ENCODE measurements around the gene ATP5F1C. TPM values are rescaled to one million over a fixed set of nuclear protein-coding genes. Genes with fewer than 3 reads are reported as not detected.

ATP5F1C gene
- total RNA-seq, 1 experiment from 2014 or later, result 280 TPM

DNA sequence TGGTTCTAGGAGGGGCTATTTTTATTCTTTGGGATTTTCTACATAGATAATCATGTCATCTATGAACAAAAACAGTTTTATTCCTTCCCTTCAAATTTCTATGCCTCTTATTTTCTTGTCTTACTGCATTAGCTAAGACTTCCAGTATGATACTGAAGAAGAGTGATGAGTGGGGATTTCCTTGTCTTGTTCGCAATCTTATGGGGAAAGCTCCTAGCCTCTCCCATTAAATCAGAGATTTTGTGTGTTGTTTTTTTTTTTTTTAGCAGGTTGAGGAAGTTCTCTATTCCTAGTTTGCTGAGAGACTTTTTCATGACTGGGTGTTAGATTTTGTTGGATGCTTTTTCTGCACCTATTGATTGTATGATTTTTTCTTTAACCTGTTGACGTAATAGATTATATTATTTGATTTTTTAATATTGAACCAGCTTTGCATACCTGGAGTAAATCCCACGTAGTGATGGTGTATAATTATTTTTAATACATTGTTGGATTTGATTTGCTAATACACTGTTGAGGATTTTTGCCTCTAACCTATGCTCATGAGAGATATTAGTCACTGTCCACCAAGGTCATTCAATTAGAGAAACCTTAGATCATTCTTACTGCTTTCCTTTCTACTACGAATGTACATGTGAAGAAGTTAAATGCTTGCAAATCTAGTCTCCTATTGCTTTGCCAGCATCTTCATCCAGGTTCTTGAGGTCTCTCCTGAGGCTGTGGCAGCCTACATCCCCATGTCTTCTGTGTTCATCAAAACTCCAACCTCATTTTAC, 6.5 kb downstream of the ATP5F1C start:
- Histone ChIP-seq H3K4me2 (ENCODE audit: insufficient read depth, insufficient read length, low read length) (no peak overlapping the region), H2BK20ac (ENCODE audit: low read depth, low read length, poor library complexity, severe bottlenecking) (no peak overlapping the region), H2BK5ac (ENCODE audit: insufficient read length, low read length) (no peak overlapping the region), H4K5ac (ENCODE audit: insufficient read length, low read depth, low read length) (no peak overlapping the region), H2AK5ac (ENCODE audit: insufficient read length, low read length) (no peak overlapping the region), H3K4me1 (ENCODE audit: insufficient read depth, low read length) (no peaks in the 10 kb centered on the region), H2BK12ac (ENCODE audit: insufficient read length, low read depth, low read length) (no peak overlapping the region), H3K9me3 (ENCODE audit: control insufficient read depth, low read depth, low read length) (no peaks in the 10 kb centered on the region), H2AFZ (ENCODE audit: low read length) (no peak overlapping the region), H3K14ac (ENCODE audit: insufficient read depth, low read length) (no peak overlapping the region), H4K8ac (replicated peaks; ENCODE audit: insufficient read length, low read depth, low read length) (no peak overlapping the region), H3T11ph (ENCODE audit: low read length) (no peak overlapping the region), H3K56ac (ENCODE audit: insufficient read length, low read depth, low read length) (no peak overlapping the region), H3K27me3 (ENCODE audit: insufficient read depth, low read length) (no peaks in the 10 kb centered on the region), H2BK15ac (ENCODE audit: low read depth, low read length) (no peak overlapping the region), H3K18ac (ENCODE audit: insufficient read length, low read depth, low read length) (no peak overlapping the region), H2BK120ac (ENCODE audit: low read depth, low read length, poor library complexity, severe bottlenecking) (no peak overlapping the region), H3K79me2 (ENCODE audit: insufficient read depth, low read length) (peaks cover 24% of the 10 kb centered on the region), H4K91ac (ENCODE audit: insufficient read length, low read depth, low read length) (no peak overlapping the region), H3K79me1 (ENCODE audit: insufficient read depth, low read depth, low read length, poor library complexity, severe bottlenecking) (no peaks in the 10 kb centered on the region), H3K9ac (ENCODE audit: extremely low read depth, insufficient read length, low read length) (no peak overlapping the region), H4K20me1 (ENCODE audit: control insufficient read depth, insufficient read depth, insufficient read length) (no peaks in the 10 kb centered on the region), H3K27ac (ENCODE audit: insufficient read length, low read depth, low read length) (no peak overlapping the region), H3K23ac (ENCODE audit: insufficient read length, low read depth, low read length) (no peak overlapping the region), H3K23me2 (ENCODE audit: insufficient read length, low read depth, low read length, poor library complexity, severe bottlenecking) (no peaks in the 10 kb centered on the region), H3K4ac (ENCODE audit: low read depth, low read length) (no peak overlapping the region)
- Mint-ChIP-seq H3K4me3 (no peak overlapping the region), H3K27ac (peak overlapping the region in 1 of 3 experiments; percentile 65; a peak in 2 of 7 replicates), H3K4me1 (peaks cover 4 to 5% of the 10 kb centered on the region in 2 experiments), H3K36me3 (ENCODE audit: insufficient read depth in 1 of 3, low read depth in 3 of 3) (peaks cover 20 to 48% (median 40%) of the 10 kb centered on the region in 3 experiments; a peak in 6 of 7 replicates), H3K27me3 (ENCODE audit: low read depth) (no peaks in the 10 kb centered on the region), H3K9me3 (no peaks in the 10 kb centered on the region)
- no peak for TF ChIP-seq CTCF (conservative IDR thresholded peaks at IDR 0.05)
- no peak for DNase-seq
- no CpG with 5 or more reads among the region's 4 CpGs for WGBS (ENCODE audit: extremely low coverage, insufficient read length, low lambda C conversion rate)

Data from H9 (cell line).